Esophagus muscularis mucosa (tissue), 4 donors: ENCODE results near the gene PLAAT4. TPM values are rescaled to one million over a fixed set of nuclear protein-coding genes. Genes with fewer than 3 reads are reported as not detected.

Experiments
- DNase-seq: peaks from one replicate; pipeline ENCODE4 v3.0.0-alpha.2; 2017; ENCODE audit errors: extremely low spot score
- H3K27ac ChIP-seq, 4 donors: fragments of 200-600 bp; sonication (generic); replicated peaks in 1 of 4; 1 replicate in 3 of 4; 2 replicates in 1 of 4; pipeline ENCODE4 v1.5.1; 2016 to 2019; ENCODE audit warnings: mild to moderate bottlenecking in 1 of 4
- H3K27me3 ChIP-seq, 4 donors: fragments of 200-600 bp; sonication (generic); one replicate each; pipeline versions ENCODE4 v1.5.1 to v1.6.0; 2016 to 2019
- H3K36me3 ChIP-seq, 4 donors: fragments of 200-600 bp; sonication (generic); one replicate each; pipeline ENCODE4 v1.5.1; 2016 to 2019
- H3K4me1 ChIP-seq, 4 donors: fragments of 200-600 bp; sonication (generic); one replicate each; pipeline ENCODE4 v1.5.1; 2016 to 2019
- H3K4me3 ChIP-seq, 4 donors: fragments of 200-600 bp; sonication (generic); 1 replicate in 2 of 4; 2 replicates in 2 of 4; pipeline ENCODE4 v1.5.1; 2016 to 2019; ENCODE audit warnings: mild to moderate bottlenecking in 4 of 4, moderate library complexity in 1 of 4
- H3K9me3 ChIP-seq, 4 donors: fragments of 200-600 bp; sonication (generic); 1 replicate in 3 of 4; 2 replicates in 1 of 4; pipeline ENCODE4 v1.5.1; 2016 to 2019
- EP300 ChIP-seq: sonication (generic); formaldehyde crosslinking; IDR thresholded peaks from one replicate; pipeline ENCODE4 v1.6.1; 2017; ENCODE audit warnings: antibody characterized with exemption
- POLR2A ChIP-seq: fragments of 450-650 bp; IDR thresholded peaks from one replicate; pipeline ENCODE4 v1.6.1; 2017; ENCODE audit warnings: antibody characterized with exemption, moderate library complexity, mild to moderate bottlenecking, low read depth
- POLR2AphosphoS5 ChIP-seq, 2 donors: sonication (generic); formaldehyde crosslinking; IDR thresholded peaks; one replicate each; pipeline ENCODE4 v1.6.1; 2017; ENCODE audit warnings: antibody characterized with exemption in 2 of 2
- WGBS: methylation state at CpG from one replicate; pipeline ENCODE4 v1.1.5; 2018; 5-methylcytosine and 5-hydroxymethylcytosine counted together
- intact Hi-C: fragments of 100-400 bp; cut with DNase I; formaldehyde crosslinking; loops from one replicate; pipeline ENCODE4 v1.15.1; 2023
- total RNA-seq, 4 donors: library from RNA; depleted of rRNA; stranded (reverse); fragments of >200 nt; gene quantifications; one replicate each; pipeline versions ENCODE4 v1.1.0 to v1.2.1, GENCODE V29; 2016
- TF ChIP-seq, protein P1 (sequence below), 3 experiments: fragments of 200-600 bp in 2 of 3; fragments of 450-650 bp in 1 of 3; sonication (generic) in 2 of 3; IDR thresholded peaks; one replicate each; pipeline ENCODE4 v1.5.1; 2017 to 2019; ENCODE audit warnings: antibody characterized with exemption in 3 of 3, mild to moderate bottlenecking in 2 of 3, moderate library complexity in 1 of 3

The PLAAT4 gene
- total RNA-seq, 4 donors from 2014 or later = 9.1 to 28.0 (median 20.1) TPM

DNA sequence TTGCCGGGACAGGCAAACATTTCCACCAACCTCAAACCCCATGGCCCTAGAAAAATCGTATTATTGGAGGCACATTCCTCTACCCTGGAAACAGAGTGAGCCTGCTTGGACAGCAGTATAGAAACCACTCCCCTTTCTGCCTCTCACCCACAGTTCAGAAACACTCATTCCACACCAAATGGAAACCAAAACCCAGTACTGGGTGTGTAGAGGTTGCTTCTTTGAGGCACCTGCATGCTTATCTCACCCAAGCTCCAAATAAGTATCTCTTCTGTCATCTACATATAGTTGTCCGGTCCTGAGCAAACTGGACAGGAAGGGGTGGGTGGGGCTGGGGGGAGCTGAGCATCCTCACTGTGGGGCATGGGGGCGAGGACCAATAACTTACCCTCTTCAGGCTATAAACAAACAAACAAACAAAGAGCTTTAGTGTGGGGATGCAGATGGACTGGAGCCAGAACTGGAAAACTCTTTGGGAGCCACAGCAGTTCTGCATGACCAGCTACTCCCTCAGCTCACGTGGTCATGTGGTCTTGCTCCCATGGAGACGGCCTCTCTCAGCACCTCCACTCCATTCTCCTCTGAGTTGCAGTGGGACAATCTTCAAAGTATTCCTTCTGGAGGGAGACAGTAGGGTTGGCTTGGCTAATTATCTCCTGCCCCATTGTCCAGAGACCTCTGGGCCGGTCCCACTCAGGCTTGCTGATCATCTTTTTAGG, 27.6 kb downstream of the PLAAT4 start:
- Histone ChIP-seq H3K27ac (no peak overlapping the region), H3K36me3 (no peaks in the 10 kb centered on the region), H3K4me1 (peaks cover 11 to 15% (median 13%) of the 10 kb centered on the region in 4 donors), H3K4me3 (no peak overlapping the region), H3K9me3 (no peaks in the 10 kb centered on the region), H3K27me3 (no peaks in the 10 kb centered on the region)
- no peak for DNase-seq
- TF ChIP-seq POLR2AphosphoS5 (IDR thresholded peaks at IDR 0.05) = no peak
- TF ChIP-seq, protein P1, sequence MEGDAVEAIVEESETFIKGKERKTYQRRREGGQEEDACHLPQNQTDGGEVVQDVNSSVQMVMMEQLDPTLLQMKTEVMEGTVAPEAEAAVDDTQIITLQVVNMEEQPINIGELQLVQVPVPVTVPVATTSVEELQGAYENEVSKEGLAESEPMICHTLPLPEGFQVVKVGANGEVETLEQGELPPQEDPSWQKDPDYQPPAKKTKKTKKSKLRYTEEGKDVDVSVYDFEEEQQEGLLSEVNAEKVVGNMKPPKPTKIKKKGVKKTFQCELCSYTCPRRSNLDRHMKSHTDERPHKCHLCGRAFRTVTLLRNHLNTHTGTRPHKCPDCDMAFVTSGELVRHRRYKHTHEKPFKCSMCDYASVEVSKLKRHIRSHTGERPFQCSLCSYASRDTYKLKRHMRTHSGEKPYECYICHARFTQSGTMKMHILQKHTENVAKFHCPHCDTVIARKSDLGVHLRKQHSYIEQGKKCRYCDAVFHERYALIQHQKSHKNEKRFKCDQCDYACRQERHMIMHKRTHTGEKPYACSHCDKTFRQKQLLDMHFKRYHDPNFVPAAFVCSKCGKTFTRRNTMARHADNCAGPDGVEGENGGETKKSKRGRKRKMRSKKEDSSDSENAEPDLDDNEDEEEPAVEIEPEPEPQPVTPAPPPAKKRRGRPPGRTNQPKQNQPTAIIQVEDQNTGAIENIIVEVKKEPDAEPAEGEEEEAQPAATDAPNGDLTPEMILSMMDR (IDR thresholded peaks at IDR 0.05) = no peak
- TF ChIP-seq EP300 = no peak
- no peak for TF ChIP-seq POLR2A
- 86% methylated on average over 7 of the region's 7 CpGs for WGBS
- intact Hi-C loops = no loop called here

DNA sequence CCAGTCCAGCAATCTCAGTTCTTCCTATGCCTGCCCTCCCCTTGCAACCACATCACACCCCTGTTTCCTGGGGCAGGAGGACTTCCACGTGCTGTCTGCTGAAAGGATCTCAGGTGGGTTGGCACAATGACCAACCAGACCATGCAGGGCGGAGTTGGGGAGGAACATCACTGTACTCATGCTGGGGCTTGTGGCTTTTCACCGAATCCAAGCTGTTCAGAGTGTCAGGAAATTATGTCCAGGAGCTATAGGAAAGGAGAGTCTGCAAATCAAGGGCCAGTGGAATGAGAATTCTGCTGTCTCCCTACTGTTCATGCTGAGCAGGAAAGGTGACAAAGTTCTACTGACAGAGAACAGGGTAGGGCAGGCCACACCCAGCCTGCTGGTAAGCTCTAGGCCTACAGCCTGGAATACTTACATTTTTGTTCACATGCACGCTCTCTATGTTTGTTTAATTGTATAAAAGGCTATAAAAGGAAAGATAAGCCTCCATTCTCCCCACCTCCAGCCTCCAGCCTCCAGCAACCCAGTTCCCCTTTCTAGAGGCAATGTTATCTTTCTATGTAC, 28.3 kb downstream of the PLAAT4 start:
- DNase-seq = no peak
- intact Hi-C loops = no loop called here
- WGBS = 84% methylated on average over 3 of the region's 4 CpGs
- Histone ChIP-seq H3K27me3 (no peaks in the 10 kb centered on the region), H3K4me3 (no peak overlapping the region), H3K36me3 (no peaks in the 10 kb centered on the region), H3K9me3 (no peaks in the 10 kb centered on the region), H3K27ac (no peak overlapping the region), H3K4me1 (peaks cover 11 to 15% (median 13%) of the 10 kb centered on the region in 4 donors)
- TF ChIP-seq POLR2AphosphoS5 (IDR thresholded peaks at IDR 0.05) (no peak), EP300 (no peak), POLR2A (no peak)
- TF ChIP-seq, protein P1 (IDR thresholded peaks at IDR 0.05) = no peak

DNA sequence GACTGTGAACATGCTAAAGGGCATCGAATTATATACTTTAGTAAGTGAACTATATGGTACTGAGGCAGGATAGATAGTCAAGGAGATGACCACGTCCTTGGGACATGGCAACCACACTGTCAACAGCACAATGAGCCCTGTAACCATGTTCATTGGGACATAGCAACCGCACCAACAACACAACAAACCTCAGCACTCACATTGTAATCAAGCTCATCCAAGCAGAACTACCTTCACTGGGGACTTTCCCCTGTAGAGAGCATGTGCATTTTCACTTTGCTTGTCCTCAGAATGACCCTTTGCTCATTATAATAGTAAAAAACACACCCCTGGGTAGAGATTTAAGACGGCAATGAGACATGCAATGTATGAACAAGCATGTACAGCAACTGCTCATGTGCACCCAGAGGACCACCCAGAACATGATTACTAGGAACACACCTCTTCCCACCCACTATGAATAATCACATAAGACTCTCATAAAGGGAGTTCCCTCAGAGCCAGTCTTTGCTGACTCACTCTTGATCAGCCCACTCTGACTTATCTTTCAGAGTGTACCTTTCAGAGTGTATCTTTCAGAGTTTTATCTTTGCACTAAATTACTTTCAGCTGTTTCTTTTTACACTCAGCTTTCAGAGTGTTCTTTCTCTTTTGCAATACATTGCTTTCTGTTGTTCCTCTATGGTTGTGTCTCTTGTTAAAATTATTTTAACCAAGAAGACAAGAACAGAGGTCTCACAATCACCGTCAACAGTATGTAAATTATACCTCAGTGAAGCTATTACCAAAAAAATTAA, 30.6 kb downstream of the PLAAT4 start:
- H3K4me1 ChIP-seq = peaks cover 9 to 15% (median 12%) of the 10 kb centered on the region in 4 donors
- H3K27ac ChIP-seq = peak overlapping the region in 3 of 4 donors; percentile 2 to 38 (median 26)
- no peaks in the 10 kb centered on the region for H3K36me3 ChIP-seq
- intact Hi-C loops = no loop called here
- H3K27me3 ChIP-seq = no peaks in the 10 kb centered on the region
- 31% methylated on average over 5 of the region's 5 CpGs for WGBS
- DNase-seq = peak; percentile 75
- no peak for TF ChIP-seq POLR2A
- TF ChIP-seq EP300 = no peak
- peak in 1 of 2 donors; percentile 26 for TF ChIP-seq POLR2AphosphoS5 (IDR thresholded peaks at IDR 0.05)
- no peak overlapping the region for H3K4me3 ChIP-seq
- H3K9me3 ChIP-seq = no peaks in the 10 kb centered on the region

DNA sequence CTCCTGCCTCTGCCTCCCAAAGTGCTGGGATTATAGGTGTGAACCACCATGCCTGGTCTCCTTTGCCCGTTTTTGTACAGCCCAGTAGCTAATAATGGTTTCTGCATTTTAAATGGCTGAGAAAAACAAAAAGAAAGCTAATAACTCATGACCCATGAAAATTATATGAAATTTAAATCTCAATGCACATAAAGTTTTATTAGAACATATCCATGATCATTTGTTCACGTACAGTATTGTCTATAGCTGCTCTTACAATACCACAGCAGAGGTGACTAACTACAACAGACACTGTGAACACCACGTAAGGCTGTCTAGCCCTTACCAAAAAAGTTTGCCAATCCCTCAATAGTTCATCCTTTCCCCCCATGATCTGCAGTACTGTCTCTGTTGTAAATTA, 33.0 kb downstream of the PLAAT4 start:
- intact Hi-C loops = no loop called here
- no peaks in the 10 kb centered on the region for H3K9me3 ChIP-seq
- peaks cover 20 to 25% (median 23%) of the 10 kb centered on the region in 4 donors for H3K4me1 ChIP-seq
- 89% methylated on average over 3 of the region's 3 CpGs for WGBS
- no peaks in the 10 kb centered on the region for H3K27me3 ChIP-seq
- DNase-seq = no peak
- H3K4me3 ChIP-seq = no peak overlapping the region
- H3K27ac ChIP-seq = no peak overlapping the region
- TF ChIP-seq, protein P1 (IDR thresholded peaks at IDR 0.05) = no peak
- TF ChIP-seq POLR2A = no peak
- no peak for TF ChIP-seq EP300
- TF ChIP-seq POLR2AphosphoS5 (IDR thresholded peaks at IDR 0.05) = no peak
- H3K36me3 ChIP-seq = no peaks in the 10 kb centered on the region
